NB4 (cell line): ENCODE data around the gene ADK.

Experiments used
- DNase-seq: peaks from one replicate; pipeline ENCODE4 v3.0.0; 2010; ENCODE audit warnings: low read depth
- H3K4me3 ChIP-seq: one replicate; pipeline ENCODE4 v1.5.1; 2011; ENCODE audit warnings: mild to moderate bottlenecking, low read depth, low read length, moderate library complexity
- CTCF ChIP-seq: IDR thresholded peaks from one replicate; pipeline ENCODE4 v1.5.1; 2012; ENCODE audit warnings: low read depth, low read length
- MYC ChIP-seq: IDR thresholded peaks from 2 replicates; pipeline ENCODE4 v1.6.1; 2011; ENCODE audit warnings: low read depth, low read length
- POLR2A ChIP-seq: IDR thresholded peaks from 2 replicates; pipeline ENCODE4 v1.6.1; 2011; ENCODE audit warnings: mild to moderate bottlenecking; ENCODE audit not compliant: insufficient read length; ENCODE audit errors: extremely low read depth
- TF ChIP-seq, protein P1 (sequence below): IDR thresholded peaks from 2 replicates; pipeline ENCODE4 v1.6.1; 2011; ENCODE audit warnings: low read depth, low read length

The ADK gene

GRCh38 chr10:74320717-74321116, 169.7 kb downstream of the ADK start:
- TF ChIP-seq MYC (no peak), POLR2A (no peak), CTCF (no peak)
- TF ChIP-seq, protein P1, sequence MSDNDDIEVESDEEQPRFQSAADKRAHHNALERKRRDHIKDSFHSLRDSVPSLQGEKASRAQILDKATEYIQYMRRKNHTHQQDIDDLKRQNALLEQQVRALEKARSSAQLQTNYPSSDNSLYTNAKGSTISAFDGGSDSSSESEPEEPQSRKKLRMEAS, result no peak
- DNase-seq, result no peak
- no peak overlapping the region for H3K4me3 ChIP-seq

GRCh38 chr10:74322141-74322540, 171.1 kb downstream of the ADK start:
- no peak overlapping the region for H3K4me3 ChIP-seq
- DNase-seq, result peak; percentile 44

GRCh38 chr10:74322565-74322964, 171.5 kb downstream of the ADK start:
- TF ChIP-seq, protein P1, result no peak
- TF ChIP-seq MYC (no peak), POLR2A (no peak), CTCF (no peak)
- H3K4me3 ChIP-seq, result no peak overlapping the region
- DNase-seq, result no peak

More at GRCh38 chr10:74322141-74322540, 171.1 kb downstream of the ADK start:
- TF ChIP-seq POLR2A (no peak), CTCF (no peak), MYC (no peak)
- TF ChIP-seq, protein P1, result no peak

- no peak for TF ChIP-seq CTCF
- TF ChIP-seq MYC, result 0 out of 2 replicates have a peak, but pooled peaks have one; percentile 13
- TF ChIP-seq, protein P1, result no peak
- DNase-seq, result peak; percentile 67
- no peak overlapping the region for H3K4me3 ChIP-seq
These were observed 177.4 kb downstream of the ADK start for GRCh38 chr10:74328388-74328787.

DNA sequence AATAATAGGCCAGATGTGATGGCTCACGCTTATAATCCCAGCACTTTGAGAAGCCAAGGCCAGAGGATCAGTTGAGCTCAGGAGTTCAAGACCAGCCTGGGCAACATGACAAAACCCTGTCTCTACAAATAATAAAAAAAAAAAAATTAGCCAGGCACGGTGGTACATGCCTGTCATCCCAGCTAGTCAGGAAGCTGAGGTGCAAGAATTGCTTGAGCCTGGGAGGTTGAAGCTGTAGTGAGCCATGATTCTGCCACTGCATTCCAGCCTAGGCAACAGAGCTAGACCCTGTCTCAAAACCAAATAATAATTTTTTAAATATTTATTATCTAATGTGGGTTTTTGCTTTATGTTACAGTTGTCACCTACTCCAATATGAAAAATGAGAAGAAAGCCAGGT, 178.9 kb downstream of the ADK start:
- no peak overlapping the region for H3K4me3 ChIP-seq
- no peak for TF ChIP-seq POLR2A
- no peak for DNase-seq

DNA sequence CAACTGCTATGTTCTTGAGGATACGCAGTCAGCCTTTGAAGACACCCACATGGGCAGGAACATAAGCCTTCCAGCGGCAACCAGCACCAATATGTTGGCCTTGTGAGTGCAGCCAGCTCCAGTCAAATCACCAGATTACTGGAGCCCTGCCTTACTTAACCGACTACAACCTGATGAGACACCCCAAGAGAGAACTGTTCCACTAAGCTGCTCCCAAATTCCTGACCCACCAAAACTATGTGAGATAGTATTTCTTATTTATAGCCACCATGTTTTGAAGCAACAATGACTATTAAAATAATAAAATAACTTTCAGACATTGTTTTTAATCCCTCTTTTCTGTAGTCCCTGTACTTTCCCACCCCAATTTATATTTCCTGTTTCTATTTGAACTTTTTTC, 179.6 kb downstream of the ADK start:
- no peak overlapping the region for H3K4me3 ChIP-seq
- TF ChIP-seq POLR2A (no peak), CTCF (no peak), MYC (no peak)
- TF ChIP-seq, protein P1, result no peak
- DNase-seq, result no peak
